H9 (cell line): Measurements from ENCODE around the gene ARHGAP24. TPM values are rescaled to one million over a fixed set of nuclear protein-coding genes. Genes with fewer than 3 reads are reported as not detected.

Source experiments
- DNase-seq: peaks from one replicate; pipeline ENCODE4 v3.0.0-alpha.2; 2017
- H2AFZ ChIP-seq: one replicate; pipeline ENCODE4 v1.6.1; 2013; ENCODE audit warnings: mild to moderate bottlenecking, low read length, control low read depth, moderate library complexity
- H2AK5ac ChIP-seq: 2 replicates; pipeline ENCODE4 v1.6.1; 2013; ENCODE audit warnings: low read length, control low read depth, mixed read lengths; ENCODE audit not compliant: insufficient read length
- H2BK120ac ChIP-seq: one replicate; pipeline ENCODE4 v1.6.1; 2013; ENCODE audit warnings: low read depth, mild to moderate bottlenecking, low read length, control low read depth, inconsistent platforms; ENCODE audit not compliant: poor library complexity, severe bottlenecking
- H2BK12ac ChIP-seq: 2 replicates; pipeline ENCODE4 v1.6.1; 2013; ENCODE audit warnings: low read length, control low read depth, mixed read lengths, low read depth; ENCODE audit not compliant: insufficient read length
- H2BK15ac ChIP-seq: 2 replicates; pipeline ENCODE4 v1.6.1; 2013; ENCODE audit warnings: low read depth, low read length, control low read depth
- H2BK20ac ChIP-seq: one replicate; pipeline ENCODE4 v1.6.1; 2013; ENCODE audit warnings: low read depth, mild to moderate bottlenecking, low read length, control low read depth, inconsistent platforms; ENCODE audit not compliant: poor library complexity, severe bottlenecking
- H2BK5ac ChIP-seq: 2 replicates; pipeline ENCODE4 v1.6.1; 2013; ENCODE audit warnings: low read length, control low read depth, mixed read lengths; ENCODE audit not compliant: insufficient read length
- H3K14ac ChIP-seq: 2 replicates; pipeline ENCODE4 v1.6.1; 2013; ENCODE audit warnings: low read length, control low read depth; ENCODE audit not compliant: insufficient read depth
- H3K18ac ChIP-seq: 2 replicates; pipeline ENCODE4 v1.6.1; 2013; ENCODE audit warnings: low read depth, mild to moderate bottlenecking, mixed read lengths, low read length, control low read depth; ENCODE audit not compliant: insufficient read length
- H3K23ac ChIP-seq: 2 replicates; pipeline ENCODE4 v1.6.1; 2013; ENCODE audit warnings: low read length, control low read depth, mixed read lengths, low read depth; ENCODE audit not compliant: insufficient read length
- H3K23me2 ChIP-seq: 2 replicates; pipeline ENCODE4 v1.6.1; 2013; ENCODE audit warnings: low read depth, mild to moderate bottlenecking, mixed read lengths, low read length, control low read depth; ENCODE audit not compliant: insufficient read length, poor library complexity, severe bottlenecking
- H3K27ac ChIP-seq: 2 replicates; pipeline ENCODE4 v1.5.1; 2013; ENCODE audit warnings: low read length, control low read depth, mixed read lengths, low read depth; ENCODE audit not compliant: insufficient read length
- H3K27me3 ChIP-seq: 2 replicates; pipeline ENCODE4 v1.6.1; 2013; ENCODE audit warnings: low read length, control low read depth, inconsistent platforms; ENCODE audit not compliant: insufficient read depth
- H3K4ac ChIP-seq: 2 replicates; pipeline ENCODE4 v1.6.1; 2013; ENCODE audit warnings: low read depth, mild to moderate bottlenecking, control low read depth, inconsistent platforms, low read length, moderate library complexity
- H3K4me1 ChIP-seq: 2 replicates; pipeline ENCODE4 v1.6.1; 2013; ENCODE audit warnings: low read length, control low read depth, inconsistent platforms; ENCODE audit not compliant: insufficient read depth
- H3K4me2 ChIP-seq: 2 replicates; pipeline ENCODE4 v1.6.1; 2013; ENCODE audit warnings: low read length, control low read depth, mixed read lengths; ENCODE audit not compliant: insufficient read length, insufficient read depth
- H3K56ac ChIP-seq: 2 replicates; pipeline ENCODE4 v1.6.1; 2013; ENCODE audit warnings: low read depth, mild to moderate bottlenecking, mixed read lengths, low read length, control low read depth; ENCODE audit not compliant: insufficient read length
- H3K79me1 ChIP-seq: 2 replicates; pipeline ENCODE4 v1.6.1; 2013; ENCODE audit warnings: low read depth, mild to moderate bottlenecking, moderate library complexity, low read length, control low read depth, inconsistent platforms; ENCODE audit not compliant: insufficient read depth, poor library complexity, severe bottlenecking
- H3K79me2 ChIP-seq: 2 replicates; pipeline ENCODE4 v1.6.1; 2013; ENCODE audit warnings: low read length, control low read depth, inconsistent platforms; ENCODE audit not compliant: insufficient read depth
- H3K9ac ChIP-seq: 2 replicates; pipeline ENCODE4 v1.6.1; 2013; ENCODE audit warnings: low read length, control low read depth, mixed read lengths; ENCODE audit not compliant: insufficient read length; ENCODE audit errors: extremely low read depth
- H3K9me3 ChIP-seq: one replicate; pipeline ENCODE4 v1.6.1; 2013; ENCODE audit warnings: low read depth, low read length, inconsistent platforms; ENCODE audit not compliant: control insufficient read depth
- H3T11ph ChIP-seq: one replicate; pipeline ENCODE4 v1.6.1; 2013; ENCODE audit warnings: mild to moderate bottlenecking, low read length, control low read depth, inconsistent platforms
- H4K20me1 ChIP-seq: one replicate; pipeline ENCODE4 v1.6.1; 2013; ENCODE audit not compliant: control insufficient read depth, insufficient read length, insufficient read depth
- H4K5ac ChIP-seq: 2 replicates; pipeline ENCODE4 v1.6.1; 2013; ENCODE audit warnings: low read depth, mild to moderate bottlenecking, mixed read lengths, low read length, control low read depth; ENCODE audit not compliant: insufficient read length
- H4K8ac ChIP-seq: replicated peaks from 2 replicates; pipeline ENCODE4 v1.6.1; 2013; ENCODE audit warnings: low read length, control low read depth, mixed read lengths, low read depth; ENCODE audit not compliant: insufficient read length
- H4K91ac ChIP-seq: 2 replicates; pipeline ENCODE4 v1.6.1; 2013; ENCODE audit warnings: low read depth, mild to moderate bottlenecking, moderate library complexity, mixed read lengths, low read length, control low read depth; ENCODE audit not compliant: insufficient read length
- H3K27ac Mint-ChIP-seq, 3 experiments: 2 replicates in 2 of 3; 3 replicates in 1 of 3; pipeline ENCODE4 v1.8.0; 2020 to 2021; ENCODE audit warnings: mixed read lengths in 3 of 3, mild to moderate bottlenecking in 1 of 3, moderate library complexity in 1 of 3
- H3K27me3 Mint-ChIP-seq: 2 replicates; pipeline ENCODE4 v1.8.0; 2021; ENCODE audit warnings: low read depth, mild to moderate bottlenecking, moderate library complexity, mixed read lengths
- H3K36me3 Mint-ChIP-seq, 3 experiments: 2 replicates in 2 of 3; 3 replicates in 1 of 3; pipeline ENCODE4 v1.8.0; 2020 to 2021; ENCODE audit warnings: low read depth in 3 of 3, mixed read lengths in 3 of 3; ENCODE audit not compliant: insufficient read depth in 1 of 3
- H3K4me1 Mint-ChIP-seq, 2 experiments: 2 replicates each; pipeline ENCODE4 v1.8.0; 2020; ENCODE audit warnings: mixed read lengths in 2 of 2
- H3K4me3 Mint-ChIP-seq, 2 experiments: 2 replicates in 1 of 2; 3 replicates in 1 of 2; pipeline ENCODE4 v1.8.0; 2020 to 2021; ENCODE audit warnings: mild to moderate bottlenecking in 2 of 2, mixed read lengths in 2 of 2, moderate library complexity in 1 of 2
- H3K9me3 Mint-ChIP-seq, 2 experiments: 2 replicates in 1 of 2; 3 replicates in 1 of 2; pipeline ENCODE4 v1.8.0; 2020; ENCODE audit warnings: mild to moderate bottlenecking in 2 of 2, mixed read lengths in 2 of 2, moderate library complexity in 1 of 2
- WGBS: extraction: QIAGEN DNeasy Blood & Tissue Kit; methylation state at CpG from one replicate; pipeline ENCODE4 v1.1.7; 2013; ENCODE audit warnings: missing lambda C conversion rate, low lambda C conversion rate, mixed read lengths; ENCODE audit not compliant: insufficient read length; ENCODE audit errors: extremely low coverage; 5-methylcytosine and 5-hydroxymethylcytosine counted together
- total RNA-seq: library from RNA; stranded (reverse); gene quantifications from 2 replicates; pipeline ENCODE4 v1.2.1, GENCODE V29; 2021
- TF ChIP-seq, protein P1 (sequence below): fragments of 200-600 bp; sonication (generic); conservative IDR thresholded peaks from 3 replicates; pipeline ENCODE4 v1.8.0; 2021; ENCODE audit warnings: antibody characterized with exemption, mild to moderate bottlenecking

The ARHGAP24 gene
- total RNA-seq, 1 experiment from 2014 or later: 0.37 TPM

DNA sequence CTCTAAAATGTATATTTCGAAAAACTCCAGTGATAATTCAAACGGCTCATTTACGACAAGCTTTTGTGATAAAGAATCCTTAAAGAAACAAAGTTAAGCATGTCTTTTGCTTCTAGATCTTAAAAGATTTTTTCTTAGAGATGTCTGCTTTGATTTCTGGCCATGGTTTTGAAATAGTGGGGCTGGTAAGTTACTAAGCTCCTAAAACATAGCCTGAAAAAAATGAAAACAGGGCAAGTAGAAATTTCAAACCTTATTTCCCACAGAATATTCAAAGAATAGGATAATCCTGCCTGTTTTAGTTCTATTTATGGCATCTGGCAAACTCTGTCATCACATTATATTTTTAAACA, 318.3 kb downstream of the ARHGAP24 start:
- WGBS: no CpG with 5 or more reads among the region's 3 CpGs
- Histone ChIP-seq H3K4ac (no peak overlapping the region), H3K4me1 (no peaks in the 10 kb centered on the region), H3T11ph (no peak overlapping the region), H2BK15ac (no peak overlapping the region), H3K27ac (no peak overlapping the region), H3K23ac (no peak overlapping the region), H3K23me2 (no peaks in the 10 kb centered on the region), H2AK5ac (no peak overlapping the region), H3K9ac (no peak overlapping the region), H3K4me2 (no peak overlapping the region), H2BK120ac (no peak overlapping the region), H4K91ac (no peak overlapping the region), H3K79me2 (no peaks in the 10 kb centered on the region), H3K27me3 (no peaks in the 10 kb centered on the region), H2BK20ac (no peak overlapping the region), H2BK5ac (no peak overlapping the region), H3K56ac (no peak overlapping the region), H4K8ac (no peak overlapping the region), H2BK12ac (no peak overlapping the region), H3K79me1 (no peaks in the 10 kb centered on the region), H4K20me1 (no peaks in the 10 kb centered on the region), H3K9me3 (no peaks in the 10 kb centered on the region), H4K5ac (no peak overlapping the region), H2AFZ (no peak overlapping the region), H3K18ac (no peak overlapping the region), H3K14ac (no peak overlapping the region)
- Mint-ChIP-seq H3K36me3 (peaks cover 0 to 5% (median 3%) of the 10 kb centered on the region in 3 experiments; a peak in 3 of 7 replicates), H3K27me3 (no peaks in the 10 kb centered on the region), H3K27ac (no peak overlapping the region), H3K4me1 (peaks cover 0 to 5% of the 10 kb centered on the region in 2 experiments; a peak in 1 of 4 replicates), H3K4me3 (no peak overlapping the region), H3K9me3 (peaks cover 6 to 10% of the 10 kb centered on the region in 2 experiments)
- TF ChIP-seq, protein P1, sequence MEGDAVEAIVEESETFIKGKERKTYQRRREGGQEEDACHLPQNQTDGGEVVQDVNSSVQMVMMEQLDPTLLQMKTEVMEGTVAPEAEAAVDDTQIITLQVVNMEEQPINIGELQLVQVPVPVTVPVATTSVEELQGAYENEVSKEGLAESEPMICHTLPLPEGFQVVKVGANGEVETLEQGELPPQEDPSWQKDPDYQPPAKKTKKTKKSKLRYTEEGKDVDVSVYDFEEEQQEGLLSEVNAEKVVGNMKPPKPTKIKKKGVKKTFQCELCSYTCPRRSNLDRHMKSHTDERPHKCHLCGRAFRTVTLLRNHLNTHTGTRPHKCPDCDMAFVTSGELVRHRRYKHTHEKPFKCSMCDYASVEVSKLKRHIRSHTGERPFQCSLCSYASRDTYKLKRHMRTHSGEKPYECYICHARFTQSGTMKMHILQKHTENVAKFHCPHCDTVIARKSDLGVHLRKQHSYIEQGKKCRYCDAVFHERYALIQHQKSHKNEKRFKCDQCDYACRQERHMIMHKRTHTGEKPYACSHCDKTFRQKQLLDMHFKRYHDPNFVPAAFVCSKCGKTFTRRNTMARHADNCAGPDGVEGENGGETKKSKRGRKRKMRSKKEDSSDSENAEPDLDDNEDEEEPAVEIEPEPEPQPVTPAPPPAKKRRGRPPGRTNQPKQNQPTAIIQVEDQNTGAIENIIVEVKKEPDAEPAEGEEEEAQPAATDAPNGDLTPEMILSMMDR: no peak
- DNase-seq: no peak
